GM18873 (cell line): Measurements from ENCODE around the gene LAMA1.

Source experiments
- ATAC-seq: cut with Tn5 transposase; IDR thresholded peaks from one replicate; pipeline ENCODE4 v1.9.1; 2021; ENCODE audit warnings: mild to moderate bottlenecking, moderate library complexity, moderate number of reproducible peaks; ENCODE audit not compliant: unreplicated experiment, low FRiP score

LAMA1 gene

GRCh38 chr18:7062811-7063210 is 54.8 kb downstream of the LAMA1 start:
- ATAC-seq = no peak

- ATAC-seq = no peak
Observed at GRCh38 chr18:7062236-7062635, 55.4 kb downstream of the LAMA1 start.

- no peak for ATAC-seq
Observed at GRCh38 chr18:7059276-7059675, 58.3 kb downstream of the LAMA1 start.

GRCh38 chr18:7056026-7056425 is 61.6 kb downstream of the LAMA1 start:
- no peak for ATAC-seq

GRCh38 chr18:7049951-7050350 is 67.6 kb downstream of the LAMA1 start:
- no peak for ATAC-seq

- ATAC-seq = no peak
Observed at GRCh38 chr18:7048081-7048480, 69.5 kb downstream of the LAMA1 start.

- ATAC-seq = no peak
Observed at GRCh38 chr18:7047336-7047735, 70.3 kb downstream of the LAMA1 start.

GRCh38 chr18:7038330-7038851 is 79.2 kb downstream of the LAMA1 start:
- ATAC-seq = no peak

GRCh38 chr18:7037470-7037869 is 80.1 kb downstream of the LAMA1 start:
- no peak for ATAC-seq

- ATAC-seq = no peak
Observed at GRCh38 chr18:7035807-7036206, 81.8 kb downstream of the LAMA1 start.

GRCh38 chr18:7034924-7035323 is 82.7 kb downstream of the LAMA1 start:
- ATAC-seq = no peak

GRCh38 chr18:7032537-7032936 is 85.1 kb downstream of the LAMA1 start:
- ATAC-seq = no peak

- no peak for ATAC-seq
Observed at GRCh38 chr18:7028625-7029024, 89.0 kb downstream of the LAMA1 start.

GRCh38 chr18:7025194-7025593 is 92.4 kb downstream of the LAMA1 start:
- no peak for ATAC-seq

- no peak for ATAC-seq
Observed at GRCh38 chr18:7023581-7023980, 94.0 kb downstream of the LAMA1 start.

- ATAC-seq = no peak
Observed at GRCh38 chr18:7023063-7023580, 94.5 kb downstream of the LAMA1 start.

GRCh38 chr18:7021994-7022840 is 95.4 kb downstream of the LAMA1 start:
- no peak for ATAC-seq

- ATAC-seq = no peak
Observed at GRCh38 chr18:7020995-7021777, 96.4 kb downstream of the LAMA1 start.

GRCh38 chr18:7017013-7017412 is 100.6 kb downstream of the LAMA1 start:
- no peak for ATAC-seq

- no peak for ATAC-seq
Observed at GRCh38 chr18:7011142-7011541, 106.5 kb downstream of the LAMA1 start.

- ATAC-seq = no peak
Observed at GRCh38 chr18:7004009-7004408, 113.6 kb downstream of the LAMA1 start.
